HG03521 (cell line): ENCODE measurements around the gene RFX2.
"Not testable (repeated sequence)": the region's sequence is repeated elsewhere in the genome, so short reads cannot be mapped to it uniquely, and the experiment has no call there.

Experiments used
- ATAC-seq: cut with Tn5 transposase; IDR thresholded peaks from one replicate; pipeline ENCODE4 v1.9.1; 2021; ENCODE audit warnings: mild to moderate bottlenecking, moderate library complexity; ENCODE audit not compliant: unreplicated experiment

The RFX2 gene

GRCh38 chr19:6017576-6017975 is 92.7 kb downstream of the RFX2 start:
- ATAC-seq = no peak

- ATAC-seq = no peak
Observed at GRCh38 chr19:6015841-6016545, 94.3 kb downstream of the RFX2 start.

DNA sequence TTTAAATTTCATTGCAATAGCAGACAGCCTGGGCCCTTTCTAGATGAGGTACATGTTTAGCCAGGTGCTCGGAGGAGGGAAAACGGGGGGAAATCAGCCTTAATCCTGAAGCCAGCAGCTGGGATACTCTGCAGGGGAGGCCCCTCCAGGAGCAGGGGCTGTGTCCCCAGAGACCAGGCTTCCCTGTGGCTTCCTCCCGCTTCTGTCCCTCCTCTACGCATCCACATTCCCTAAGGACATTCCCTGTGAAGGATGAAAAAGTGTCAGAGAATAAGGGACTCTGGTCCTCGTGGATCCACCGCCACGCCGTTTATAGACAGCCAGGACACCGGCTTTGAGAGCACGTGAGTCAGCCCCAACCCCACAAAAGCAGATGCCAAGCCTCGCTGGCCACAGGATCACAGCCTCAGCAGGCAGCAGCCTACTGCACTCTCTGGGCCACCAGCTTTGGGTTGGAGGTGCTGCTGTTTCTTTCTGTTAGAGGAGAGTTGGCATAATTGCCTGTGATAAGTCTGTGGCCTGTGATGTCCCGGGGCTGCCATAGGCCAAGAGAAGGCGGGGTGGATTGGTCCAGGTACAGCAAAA is 95.7 kb downstream of the RFX2 start:
- ATAC-seq = no peak

DNA sequence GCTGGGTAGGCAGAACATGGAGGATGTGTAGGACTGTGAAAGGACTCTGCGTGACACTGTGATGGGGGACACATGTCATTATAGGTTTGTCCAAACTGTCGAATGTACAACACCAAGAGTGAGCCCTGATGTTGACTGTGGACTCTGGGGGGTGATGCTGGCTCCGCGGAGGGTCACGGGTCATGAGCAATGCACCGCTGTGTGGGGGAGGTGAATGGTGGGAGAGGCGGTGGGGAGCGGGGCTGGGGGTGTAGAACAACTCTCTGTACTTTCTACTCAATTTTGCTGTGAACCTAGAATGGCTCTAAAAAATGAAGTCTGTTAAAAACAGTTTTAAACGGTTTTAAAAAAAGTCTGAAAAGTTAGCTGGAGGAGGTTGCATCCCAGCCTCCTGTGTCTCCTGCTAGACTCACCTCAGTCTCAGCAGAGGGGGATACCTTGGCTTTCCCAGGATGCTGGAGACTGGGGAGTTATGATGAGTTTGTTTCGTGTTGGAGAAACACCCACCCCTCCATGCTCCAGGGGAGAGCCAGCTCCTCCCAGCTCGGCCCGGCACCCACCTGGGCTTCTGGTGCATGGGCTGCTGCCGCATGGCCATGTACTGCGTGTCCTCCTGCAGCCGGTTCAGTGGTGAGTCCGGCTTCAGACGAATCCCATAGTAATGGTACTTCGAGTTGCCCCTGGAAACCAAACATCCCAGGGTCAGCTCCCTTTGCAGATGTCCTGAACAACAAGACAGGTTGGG is 97.7 kb downstream of the RFX2 start:
- no peak for ATAC-seq

- no peak for ATAC-seq
Observed at GRCh38 chr19:6011794-6012193, 98.5 kb downstream of the RFX2 start.

DNA sequence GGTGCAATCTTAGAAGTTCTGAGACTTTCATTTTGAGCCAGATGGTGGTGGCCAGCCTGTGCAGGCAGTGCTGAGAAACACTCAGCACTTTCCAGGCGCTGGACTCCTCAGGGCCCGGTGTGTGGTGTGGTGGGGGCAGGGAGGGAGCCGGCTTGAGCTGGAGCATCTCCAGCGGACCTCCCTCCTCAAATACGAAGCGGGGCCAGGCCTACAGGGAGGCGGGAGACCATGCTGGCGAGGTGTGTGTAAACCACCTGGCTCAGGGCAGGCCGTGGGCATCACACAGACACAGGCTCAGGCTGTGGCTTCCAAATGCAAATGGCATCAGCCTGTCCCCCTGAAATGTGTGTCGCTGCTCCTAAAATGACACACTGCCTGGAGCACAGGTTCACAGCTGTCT is 99.1 kb downstream of the RFX2 start:
- ATAC-seq = no peak

- ATAC-seq = no peak
Observed at GRCh38 chr19:6010107-6010506, 100.2 kb downstream of the RFX2 start.

DNA sequence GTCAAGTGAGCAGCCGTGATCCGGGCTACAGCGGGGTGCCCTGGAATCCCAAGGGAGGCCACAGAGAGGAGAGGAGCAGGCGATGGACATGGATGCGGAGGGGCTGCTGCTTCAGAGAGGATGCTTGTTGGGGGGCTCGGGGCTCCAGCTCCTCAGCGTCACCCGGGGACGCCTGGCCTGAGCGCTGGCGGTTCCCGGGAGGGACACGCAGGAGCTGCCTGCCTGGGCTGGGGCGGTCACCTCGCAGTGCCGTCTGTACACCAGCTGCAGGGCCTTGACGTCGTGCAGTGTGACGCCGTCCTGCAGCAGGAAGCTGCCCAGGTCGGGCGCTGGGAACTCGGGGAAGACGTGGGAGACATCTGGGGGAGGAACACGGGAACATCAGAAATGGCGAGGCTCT is 102.4 kb downstream of the RFX2 start:
- ATAC-seq = no peak

DNA sequence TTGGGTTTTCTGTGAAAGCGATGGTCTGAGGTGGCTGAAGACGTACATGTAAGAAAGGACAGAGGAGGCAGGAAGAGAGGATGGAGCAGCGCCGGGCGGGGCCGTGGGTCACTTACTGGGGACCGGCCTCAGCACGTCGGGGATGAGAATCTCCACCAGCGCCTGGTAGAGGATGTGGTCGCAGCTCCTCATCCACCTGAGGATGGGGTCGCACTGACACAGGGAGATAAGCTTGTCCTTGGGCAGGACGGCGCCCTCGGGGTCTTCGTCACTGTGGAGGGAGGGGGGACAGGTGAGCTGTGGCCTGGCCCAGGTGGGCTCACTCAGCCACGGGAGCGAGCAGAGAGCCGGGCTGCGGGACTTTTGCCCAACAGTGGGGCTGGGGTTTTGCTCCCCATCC is 103.4 kb downstream of the RFX2 start:
- ATAC-seq = no peak

- ATAC-seq = not testable (repeated sequence)
Observed at GRCh38 chr19:6006070-6006446, 104.2 kb downstream of the RFX2 start.

DNA sequence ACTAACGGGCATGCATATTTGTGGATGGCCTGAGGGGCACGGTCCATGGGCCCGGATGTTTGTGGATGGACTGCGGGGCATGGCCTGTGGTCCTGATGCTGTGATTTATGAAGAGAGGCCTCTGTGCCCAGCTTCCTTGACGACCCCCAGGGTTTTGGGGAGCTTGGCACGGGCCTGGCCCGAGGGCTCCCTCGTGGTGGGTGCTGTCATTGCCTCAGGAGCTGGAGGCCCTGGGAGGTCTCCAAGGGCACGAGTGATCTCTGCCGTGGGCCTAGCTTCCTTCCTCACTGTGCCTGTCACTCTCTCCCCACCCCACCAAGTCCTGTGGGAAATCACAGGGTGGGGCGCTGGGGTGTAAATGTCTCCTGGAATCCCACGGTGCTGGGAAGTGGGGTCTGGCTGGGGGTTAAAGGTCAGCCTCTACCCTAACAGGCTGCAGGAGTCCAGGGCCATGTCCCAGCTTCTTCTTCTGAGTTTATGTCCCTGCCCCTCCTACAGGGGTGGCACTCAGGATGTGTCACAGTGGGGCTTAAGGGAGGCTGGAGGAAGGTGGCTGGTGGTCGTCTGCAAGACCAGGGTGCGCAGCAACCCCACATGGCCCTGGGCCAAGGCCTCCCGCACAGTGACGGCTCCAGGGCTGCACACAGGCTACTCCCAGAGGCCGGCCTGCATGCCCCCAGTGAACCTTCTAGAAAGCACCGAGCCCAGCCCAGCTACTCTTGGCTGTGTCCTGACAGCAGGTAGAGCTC is 104.8 kb downstream of the RFX2 start:
- no peak for ATAC-seq

GRCh38 chr19:6003976-6004375 is 106.3 kb downstream of the RFX2 start:
- ATAC-seq = no peak

DNA sequence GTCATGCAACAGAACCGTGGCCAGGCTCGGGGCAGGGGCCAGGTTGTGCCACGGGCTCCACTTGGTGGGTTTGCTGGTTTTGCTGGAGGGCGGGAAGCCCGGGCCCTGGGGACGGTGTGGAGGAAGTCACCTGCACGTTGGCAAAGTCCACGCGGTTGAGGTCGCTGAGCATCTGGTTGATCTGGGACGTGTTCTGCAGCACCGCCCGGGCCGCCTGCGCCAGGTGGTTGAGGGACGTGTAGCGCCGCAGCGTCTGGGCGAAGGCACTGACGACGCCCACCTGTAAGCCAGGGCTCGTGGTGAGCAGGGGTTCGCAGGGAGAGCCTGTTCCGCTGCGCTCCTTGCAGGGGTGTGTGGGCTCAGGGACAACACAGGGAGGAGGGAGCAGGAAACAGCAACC is 107.7 kb downstream of the RFX2 start:
- no peak for ATAC-seq

GRCh38 chr19:6000228-6000847 is 110.0 kb downstream of the RFX2 start:
- ATAC-seq = no peak

DNA sequence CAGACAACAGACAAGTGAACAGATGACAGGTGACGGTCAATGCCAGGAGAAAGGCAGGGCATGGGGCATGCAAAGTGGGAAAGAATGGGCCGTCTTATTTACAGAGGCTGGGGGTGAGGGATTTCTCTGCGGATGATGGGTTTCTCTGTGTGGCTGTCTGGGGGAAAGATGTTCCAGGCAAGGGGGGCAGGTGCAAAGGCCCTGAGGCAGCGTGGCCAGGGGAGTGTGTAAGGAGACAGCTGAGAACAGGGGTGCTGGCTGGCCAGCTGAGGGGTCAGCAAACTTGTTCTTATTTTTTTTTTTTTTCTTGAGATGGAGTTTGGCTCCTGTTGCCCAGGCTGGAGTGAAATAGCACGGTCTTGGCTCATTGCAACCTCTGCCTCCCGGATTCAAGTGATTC is 110.6 kb downstream of the RFX2 start:
- no peak for ATAC-seq

- no peak for ATAC-seq
Observed at GRCh38 chr19:5997371-5997770, 112.9 kb downstream of the RFX2 start.

DNA sequence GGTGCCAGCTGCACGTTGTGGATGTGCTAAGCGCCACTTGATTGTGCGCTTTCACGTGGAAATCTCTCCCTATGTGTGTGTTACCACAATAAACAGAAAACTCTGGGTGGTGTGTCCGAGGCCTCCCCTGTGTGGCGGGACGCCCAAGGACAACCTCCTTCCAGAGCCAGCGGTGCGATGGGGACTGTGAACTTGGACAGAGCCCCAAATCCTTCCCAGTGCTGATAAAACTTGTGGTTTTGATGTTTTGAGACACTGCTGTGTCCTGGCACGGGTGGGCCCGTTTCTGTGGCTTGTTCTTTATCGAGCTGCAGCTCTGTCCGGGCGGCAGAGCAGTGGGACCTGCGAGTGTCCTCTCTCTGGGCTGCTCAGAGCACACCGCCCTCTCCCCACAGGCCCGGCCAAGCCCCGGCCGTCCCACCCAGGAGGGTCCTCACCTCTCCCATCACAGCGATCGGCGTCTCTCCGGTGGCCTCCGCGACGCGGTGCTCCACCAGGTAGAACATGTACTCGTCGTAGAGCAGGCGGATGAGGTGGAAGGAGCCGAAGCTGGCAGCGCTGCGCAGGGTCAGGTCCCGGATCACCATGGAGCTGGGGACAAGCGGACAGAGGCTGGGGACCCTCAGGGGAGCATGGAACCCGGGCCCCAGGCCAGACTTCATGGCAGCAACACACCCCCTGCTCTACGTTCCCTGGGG is 113.5 kb downstream of the RFX2 start:
- ATAC-seq = no peak

DNA sequence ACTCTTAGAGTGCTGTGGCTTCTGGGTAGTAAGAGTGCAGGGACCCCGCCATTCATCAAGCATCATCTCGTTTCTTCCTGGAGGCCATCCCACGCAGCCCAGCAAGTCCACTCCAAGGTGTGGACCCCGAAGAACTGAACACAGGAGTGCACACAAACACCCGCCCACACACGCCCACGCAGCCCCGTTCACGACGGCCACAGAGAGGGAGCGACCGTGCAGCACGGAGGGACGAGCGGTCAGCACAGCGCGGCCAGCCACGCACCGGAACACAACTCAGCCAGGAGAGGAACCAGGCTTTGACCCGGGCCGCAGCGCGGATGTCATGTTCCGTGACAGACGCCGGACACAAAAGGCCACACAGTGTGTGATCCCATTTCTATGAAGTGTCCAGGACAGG is 114.2 kb downstream of the RFX2 start:
- no peak for ATAC-seq

DNA sequence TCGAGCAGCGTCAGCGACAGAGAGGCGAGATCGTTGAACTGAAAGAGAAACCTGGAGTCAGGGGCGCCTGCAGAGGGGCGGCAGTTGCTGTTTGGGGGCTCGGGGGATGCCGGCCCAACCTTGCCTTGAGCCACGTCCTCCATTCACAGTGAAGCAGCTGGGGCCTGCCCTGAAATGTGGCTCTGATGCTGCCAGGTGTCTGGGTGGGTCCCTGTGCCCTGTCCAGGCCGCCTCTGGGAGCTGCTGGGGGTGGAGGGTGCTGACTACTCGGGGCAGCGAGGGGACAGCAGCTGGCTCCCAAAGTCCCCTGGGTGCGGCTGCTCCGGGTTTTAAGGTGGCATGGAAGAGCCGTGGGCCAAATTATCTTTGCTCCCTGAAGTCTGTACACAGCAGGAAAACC is 114.7 kb downstream of the RFX2 start:
- ATAC-seq = no peak

DNA sequence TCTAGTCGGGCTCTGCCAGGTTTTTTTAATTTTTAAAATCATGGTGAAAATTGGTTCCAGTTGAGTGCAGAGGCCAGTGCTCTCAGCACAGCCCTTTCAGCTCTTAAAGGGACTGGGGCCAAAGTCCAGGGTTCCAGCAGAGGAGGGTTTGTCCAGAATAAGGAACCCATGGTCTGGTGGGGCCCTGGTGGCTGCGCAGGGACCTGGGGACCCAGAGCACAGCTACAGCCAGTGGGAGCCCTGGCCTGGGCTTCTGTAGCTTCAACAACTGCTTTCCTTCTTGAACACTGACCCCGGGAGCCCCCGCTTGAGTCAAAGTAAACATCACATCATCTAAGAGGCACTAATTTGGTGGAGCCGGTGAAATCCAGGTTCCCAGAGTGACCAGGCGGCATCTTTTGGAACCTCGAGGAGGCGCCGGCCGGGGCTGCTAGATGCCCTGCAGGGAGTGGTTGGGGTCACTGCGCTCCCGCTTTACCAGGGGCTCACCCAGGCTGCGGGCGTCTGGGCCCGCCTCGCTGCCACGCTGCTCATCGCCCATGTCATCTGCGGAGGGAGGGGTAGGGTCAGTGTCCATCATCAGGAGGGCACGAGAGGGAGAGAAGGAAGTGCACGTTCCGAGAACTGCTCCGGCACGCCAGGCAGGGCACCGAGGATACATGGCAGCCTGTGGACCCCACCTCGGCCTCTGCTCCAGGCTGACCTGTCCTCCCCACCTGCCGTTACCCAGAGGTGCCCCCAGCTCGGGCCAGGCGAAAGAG is 115.7 kb downstream of the RFX2 start:
- no peak for ATAC-seq
